ENCODE data around the gene ITGA7.

GRCh38 chr12:55637467-55637866, 70.2 kb downstream of the ITGA7 start:
- TF ChIP-seq SUZ12 (IDR thresholded peaks at IDR 0.05) (no peak), CTBP1 (IDR thresholded peaks at IDR 0.05; ENCODE audit: borderline replicate concordance) (no peak), ARNT (IDR thresholded peaks at IDR 0.05) (no peak), PKNOX1 (IDR thresholded peaks at IDR 0.05) (no peak), BHLHE40 (IDR thresholded peaks at IDR 0.05; ENCODE audit: borderline replicate concordance) (no peak), NFRKB (IDR thresholded peaks at IDR 0.05) (no peak), FOXM1 (IDR thresholded peaks at IDR 0.05; ENCODE audit: borderline replicate concordance) (no peak), FOXA1 (IDR thresholded peaks at IDR 0.05) (no peak), FOXK2 (IDR thresholded peaks at IDR 0.05) (no peak), HDGF (IDR thresholded peaks at IDR 0.05; ENCODE audit: borderline replicate concordance) (no peak)

Data from HEK293T (cell line).